H1 (cell line): ENCODE data around the gene BAD. TPM values are rescaled to one million over a fixed set of nuclear protein-coding genes. Genes with fewer than 3 reads are reported as not detected.

Experiments
- CTCF ChIA-PET: fragments of 300-600 bp; sonication (Branson Sonifier 250); formaldehyde crosslinking; loops from one replicate; lab custom pipeline; 2021; ENCODE audit not compliant: partially characterized antibody; lab: Charles Lee
- POLR2A ChIA-PET: fragments of 300-600 bp; sonication (Branson Sonifier 250); formaldehyde crosslinking; loops from one replicate; lab custom pipeline; 2021; ENCODE audit warnings: inconsistent platforms; ENCODE audit not compliant: partially characterized antibody; lab: Charles Lee
- DNase-seq, 2 experiments: peaks; one replicate each; pipeline versions ENCODE4 v3.0.0 to v3.0.0-alpha.2; 2010 to 2022; ENCODE audit warnings: low spot score in 2 of 2, low read depth in 1 of 2, mixed read lengths in 1 of 2
- FAIRE-seq: peaks from 2 replicates; lab custom pipeline; 2011; peaks lifted over from hg19 to GRCh38; lab: Jason Lieb, UNC
- H2AFZ ChIP-seq: 2 replicates; pipeline ENCODE4 v1.8.1; 2012; ENCODE audit warnings: low read length, inconsistent platforms
- H2AK5ac ChIP-seq: 2 replicates; pipeline ENCODE4 v1.6.1; 2013; ENCODE audit warnings: low read depth, low read length
- H2BK120ac ChIP-seq: replicated peaks from 2 replicates; pipeline ENCODE3; 2013; ENCODE audit warnings: low read depth, low read length, inconsistent platforms
- H2BK12ac ChIP-seq: 2 replicates; pipeline ENCODE4 v1.6.1; 2013; ENCODE audit warnings: low read depth, low read length
- H2BK15ac ChIP-seq: 2 replicates; pipeline ENCODE4 v1.6.1; 2013; ENCODE audit warnings: low read length
- H2BK20ac ChIP-seq: 2 replicates; pipeline ENCODE4 v1.6.1; 2013; ENCODE audit warnings: low read length
- H2BK5ac ChIP-seq: 2 replicates; pipeline ENCODE4 v1.6.1; 2013; ENCODE audit warnings: low read depth, low read length
- H3K14ac ChIP-seq: 2 replicates; pipeline ENCODE4 v1.6.1; 2013; ENCODE audit warnings: inconsistent platforms; ENCODE audit not compliant: insufficient read length
- H3K18ac ChIP-seq: 2 replicates; pipeline ENCODE4 v1.6.1; 2013; ENCODE audit warnings: low read length; ENCODE audit errors: extremely low read depth
- H3K23ac ChIP-seq: 2 replicates; pipeline ENCODE4 v1.6.1; 2013; ENCODE audit warnings: inconsistent platforms; ENCODE audit not compliant: insufficient read length
- H3K23me2 ChIP-seq: 2 replicates; pipeline ENCODE4 v1.6.1; 2013; ENCODE audit warnings: low read depth, low read length
- H3K27ac ChIP-seq: 2 replicates; pipeline ENCODE4 v1.6.1; 2011; ENCODE audit warnings: low read depth, low read length, inconsistent platforms
- H3K27me3 ChIP-seq, 4 experiments: replicated peaks in 1 of 4; 1 replicate in 1 of 4; 2 replicates in 3 of 4; pipeline versions ENCODE4 v1.6.1 to v1.8.1; 2011 to 2013; ENCODE audit warnings: low read length in 3 of 4, mild to moderate bottlenecking in 3 of 4, inconsistent platforms in 2 of 4, mixed read lengths in 2 of 4, moderate library complexity in 1 of 4; ENCODE audit not compliant: control insufficient read depth in 3 of 4, insufficient read depth in 3 of 4; ENCODE audit errors: extremely low read depth in 1 of 4
- H3K36me3 ChIP-seq, 4 experiments: 2 replicates each; pipeline versions ENCODE4 v1.6.1 to v1.8.1; 2011 to 2013; ENCODE audit warnings: mild to moderate bottlenecking in 4 of 4, low read length in 3 of 4, moderate library complexity in 2 of 4, control low read depth in 1 of 4, inconsistent platforms in 1 of 4; ENCODE audit not compliant: insufficient read depth in 4 of 4, control insufficient read depth in 2 of 4
- H3K4ac ChIP-seq: replicated peaks from 2 replicates; pipeline ENCODE3; 2013; ENCODE audit warnings: low read length, low read depth, mixed read lengths, inconsistent platforms; ENCODE audit not compliant: insufficient read length
- H3K4me1 ChIP-seq, 4 experiments: replicated peaks in 1 of 4; 1 replicate in 1 of 4; 2 replicates in 3 of 4; pipeline versions ENCODE4 v1.6.1 to v1.8.1; 2011 to 2013; ENCODE audit warnings: low read length in 3 of 4, inconsistent platforms in 2 of 4, mixed read lengths in 1 of 4; ENCODE audit not compliant: insufficient read depth in 4 of 4, control insufficient read depth in 3 of 4
- H3K4me2 ChIP-seq, 2 experiments: 2 replicates each; pipeline versions ENCODE4 v1.6.1 to v1.8.1; 2011 to 2013; ENCODE audit warnings: low read depth in 2 of 2, low read length in 2 of 2, control low read depth in 1 of 2, inconsistent platforms in 1 of 2, mild to moderate bottlenecking in 1 of 2; ENCODE audit not compliant: insufficient read depth in 1 of 2
- H3K4me3 ChIP-seq, 4 experiments: fragments of 200-600, 300-600 bp in 1 of 4; sonication (generic), shearing (Covaris generic), sonication (Bioruptor Twin) in 1 of 4; 2 replicates each; pipeline versions ENCODE4 v1.5.1 to v1.8.1; 2011 to 2016; ENCODE audit warnings: low read length in 4 of 4, low read depth in 3 of 4, control low read depth in 2 of 4, inconsistent platforms in 2 of 4, mild to moderate bottlenecking in 2 of 4, mixed read lengths in 1 of 4, moderate library complexity in 1 of 4; ENCODE audit not compliant: insufficient read depth in 2 of 4; ENCODE audit errors: extremely low read depth in 1 of 4
- H3K56ac ChIP-seq: replicated peaks from 2 replicates; pipeline ENCODE3; 2013; ENCODE audit warnings: low read depth, mild to moderate bottlenecking, mixed read lengths, low read length, inconsistent platforms; ENCODE audit not compliant: insufficient read length
- H3K79me1 ChIP-seq: 2 replicates; pipeline ENCODE4 v1.6.1; 2013; ENCODE audit warnings: low read depth, low read length, control low read depth
- H3K79me2 ChIP-seq, 2 experiments: 2 replicates each; pipeline versions ENCODE4 v1.6.1 to v1.8.1; 2012 to 2013; ENCODE audit warnings: low read length in 2 of 2, mild to moderate bottlenecking in 2 of 2, inconsistent platforms in 1 of 2; ENCODE audit not compliant: insufficient read depth in 2 of 2, control insufficient read depth in 1 of 2
- H3K9ac ChIP-seq, 4 experiments: replicated peaks in 1 of 4; 1 replicate in 1 of 4; 2 replicates in 3 of 4; pipeline versions ENCODE4 v1.6.1 to v1.8.1; 2011 to 2013; ENCODE audit warnings: low read depth in 3 of 4, low read length in 3 of 4, control low read depth in 2 of 4, mild to moderate bottlenecking in 2 of 4, moderate library complexity in 2 of 4, inconsistent platforms in 1 of 4; ENCODE audit errors: extremely low read depth in 1 of 4
- H3K9me3 ChIP-seq, 2 experiments: 2 replicates each; pipeline versions ENCODE4 v1.6.1 to v1.8.1; 2012 to 2013; ENCODE audit warnings: mild to moderate bottlenecking in 2 of 2, moderate library complexity in 2 of 2, control low read depth in 1 of 2, inconsistent platforms in 1 of 2, low read depth in 1 of 2, low read length in 1 of 2, mixed read lengths in 1 of 2; ENCODE audit not compliant: insufficient read depth in 2 of 2
- H4K20me1 ChIP-seq, 2 experiments: replicated peaks in 1 of 2; 2 replicates each; pipeline versions ENCODE3 to v1.8.1; 2011 to 2013; ENCODE audit warnings: inconsistent platforms in 2 of 2, low read length in 2 of 2, mild to moderate bottlenecking in 1 of 2; ENCODE audit not compliant: insufficient read depth in 2 of 2, control insufficient read depth in 1 of 2
- H4K5ac ChIP-seq: 2 replicates; pipeline ENCODE4 v1.6.1; 2013; ENCODE audit warnings: low read length, low read depth, mixed read lengths, inconsistent platforms; ENCODE audit not compliant: insufficient read length
- H4K8ac ChIP-seq: 2 replicates; pipeline ENCODE4 v1.8.0; 2013; ENCODE audit warnings: mild to moderate bottlenecking, moderate library complexity, low read length, inconsistent platforms; ENCODE audit not compliant: insufficient read depth; ENCODE audit errors: extremely low read depth
- H4K91ac ChIP-seq: replicated peaks from 2 replicates; pipeline ENCODE3; 2013; ENCODE audit warnings: low read length, mixed read lengths, inconsistent platforms; ENCODE audit not compliant: insufficient read length
- BCL11A ChIP-seq, 2 experiments: IDR thresholded peaks; one replicate each; pipeline ENCODE4 v1.6.1; 2011; ENCODE audit warnings: low read depth in 2 of 2, low read length in 2 of 2, mild to moderate bottlenecking in 2 of 2
- CEBPB ChIP-seq: IDR thresholded peaks from 2 replicates; pipeline ENCODE4 v1.6.1; 2012; ENCODE audit warnings: low read depth, low read length
- CHD1 ChIP-seq: IDR thresholded peaks from 2 replicates; pipeline ENCODE4 v1.6.1; 2012; ENCODE audit warnings: low read depth, low read length, improper control_type of control experiment
- JUND ChIP-seq: IDR thresholded peaks from 2 replicates; pipeline ENCODE4 v1.6.1; 2011; ENCODE audit warnings: mild to moderate bottlenecking, improper control_type of control experiment, low read length
- KDM1A ChIP-seq: fragments of 200-600, 300-600 bp; sonication (generic); IDR thresholded peaks from 2 replicates; pipeline ENCODE4 v1.7.1; 2016; ENCODE audit warnings: mild to moderate bottlenecking, low read length, borderline replicate concordance
- MAX ChIP-seq: IDR thresholded peaks from 2 replicates; pipeline ENCODE4 v1.6.1; 2012; ENCODE audit warnings: inconsistent platforms
- POLR2AphosphoS5 ChIP-seq: IDR thresholded peaks from 2 replicates; pipeline ENCODE4 v1.6.1; 2011; ENCODE audit warnings: low read depth, low read length
- SIRT6 ChIP-seq: IDR thresholded peaks from one replicate; pipeline ENCODE4 v1.7.1; 2012; ENCODE audit warnings: low read length, inconsistent platforms
- SP4 ChIP-seq: IDR thresholded peaks from 2 replicates; pipeline ENCODE4 v1.6.1; 2012; ENCODE audit warnings: low read length, inconsistent platforms
- TAF7 ChIP-seq: optimal IDR thresholded peaks from 2 replicates; pipeline ENCODE3; 2011; ENCODE audit warnings: low read depth, mild to moderate bottlenecking, inconsistent platforms, low read length, moderate library complexity, borderline replicate concordance
- TEAD4 ChIP-seq: IDR thresholded peaks from 2 replicates; pipeline ENCODE4 v1.6.1; 2012; ENCODE audit warnings: low read depth, low read length, inconsistent platforms, mixed read lengths
- USF2 ChIP-seq: IDR thresholded peaks from 2 replicates; pipeline ENCODE4 v1.6.1; 2011; ENCODE audit warnings: low read length, improper control_type of control experiment
- WGBS, 2 experiments: shearing (Covaris generic) in 1 of 2; methylation state at CpG; one replicate each; pipeline versions ENCODE4 v1.1.6 to v1.1.7; 2013 to 2015; ENCODE audit warnings: low lambda C conversion rate in 2 of 2, mixed read lengths in 2 of 2, inconsistent platforms in 1 of 2, low coverage in 1 of 2, missing lambda C conversion rate in 1 of 2; ENCODE audit not compliant: insufficient replicate concordance in 2 of 2, insufficient coverage in 1 of 2, insufficient read length in 1 of 2; ENCODE audit errors: extremely low coverage in 1 of 2, missing lambda C conversion rate in 1 of 2; 5-methylcytosine and 5-hydroxymethylcytosine counted together
- polyA plus RNA-seq, 7 experiments: library from polyadenylated mRNA; depleted of rRNA in 3 of 7; stranded (reverse) in 5 of 7; unstranded in 2 of 7; fragments of >200 nt in 5 of 7; fragments of 200-250 nt in 2 of 7; gene quantifications; 1 replicate in 5 of 7; 2 replicates in 1 of 7; 4 replicates in 1 of 7; pipeline versions ENCODE4 v1.2.1 to v1.2.3, GENCODE V29; 2011 to 2013; ENCODE audit warnings: missing spikeins in 2 of 7, mixed read lengths in 2 of 7
- total RNA-seq: library from RNA; stranded (reverse); fragmentation: NEBNext Ultra II Directional; extraction: Animal tissue kit (Norgen Biotek cat#: 25700); gene quantifications from 2 replicates; pipeline ENCODE4 v1.2.1, GENCODE V29; 2021

Gene BAD
- total and polyA plus RNA-seq, 2 of the 8 experiments (the other 6 are each of a cell fraction or from before 2014, with no cell fraction given): 23.1 to 33.7 TPM

GRCh38 chr11:64267207-64267945 lies 17.1 kb downstream of the BAD start:
- H3K79me1 ChIP-seq: no peaks in the 10 kb centered on the region
- FAIRE-seq: no peak
- H3K79me2 ChIP-seq: 0 out of 4 replicates have a peak, but pooled peaks cover 0 to under 1% of the 10 kb centered on the region in 2 experiments
- no peak overlapping the region for H4K5ac ChIP-seq
- no peak overlapping the region for H4K91ac ChIP-seq
- H2AK5ac ChIP-seq: no peak overlapping the region
- 92% methylated on average over 27 of the region's 27 CpGs; no CpG with 5 or more reads in 1 of the 2 experiments for WGBS, 2 experiments
- no peak overlapping the region for H3K56ac ChIP-seq
- H3K4me3 ChIP-seq: no peak overlapping the region
- peaks cover 0 to 11% (median 5%) of the 10 kb centered on the region in 4 experiments; a peak in 5 of 7 replicates for H3K4me1 ChIP-seq
- no peak overlapping the region for H3K27ac ChIP-seq
- H3K9me3 ChIP-seq: no peaks in the 10 kb centered on the region
- no peak overlapping the region for H3K14ac ChIP-seq
- peaks cover 4% of the 10 kb centered on the region for H3K23me2 ChIP-seq
- no peak overlapping the region for H3K4ac ChIP-seq
- no peak for DNase-seq
- H2BK120ac ChIP-seq: no peak overlapping the region
- peaks cover 4 to 9% of the 10 kb centered on the region in 2 experiments for H4K20me1 ChIP-seq
- no peak overlapping the region for H2BK15ac ChIP-seq
- no peak overlapping the region for H2BK12ac ChIP-seq
- POLR2A ChIA-PET: interaction anchor here (0.6 to 11.9 kb wide), 10 partner anchors 10 to 61 kb away, joined by 3 to 352 read pairs (median 36); partner anchors contain the start of genes BAD, ESRRA, FERMT3 and FKBP2
- peaks cover 10 to 41% (median 15%) of the 10 kb centered on the region in 4 experiments for H3K36me3 ChIP-seq
- H2BK20ac ChIP-seq: no peak overlapping the region
- H2AFZ ChIP-seq: no peak overlapping the region
- no peak overlapping the region for H3K23ac ChIP-seq
- no peak overlapping the region for H3K18ac ChIP-seq
- no peaks in the 10 kb centered on the region for H3K27me3 ChIP-seq
- no peak overlapping the region for H3K9ac ChIP-seq
- no peak overlapping the region for H2BK5ac ChIP-seq
- no peak overlapping the region for H4K8ac ChIP-seq
- CTCF ChIA-PET: interaction anchor here (0.6 to 13.7 kb wide), 12 partner anchors 11 to 1592 kb away, joined by 3 to 168 read pairs (median 4); partner anchors contain the start of genes BAD, CATSPERZ, ESRRA and NUDT22
- no peak overlapping the region for H3K4me2 ChIP-seq
- TF ChIP-seq CHD1: no peak
- no peak for TF ChIP-seq CEBPB
- no peak for TF ChIP-seq BCL11A (IDR thresholded peaks at IDR 0.05; ENCODE audit: low read depth in 2 of 2, low read length in 2 of 2)
- no peak for TF ChIP-seq TEAD4
- TF ChIP-seq SP4: no peak
- no peak for TF ChIP-seq TAF7
- TF ChIP-seq MAX: no peak
- TF ChIP-seq SIRT6: no peak
- no peak for TF ChIP-seq USF2
- no peak for TF ChIP-seq KDM1A
- TF ChIP-seq JUND: no peak
- TF ChIP-seq POLR2AphosphoS5: no peak
